Measurements from ENCODE around the gene MRPL28. TPM values are rescaled to one million over a fixed set of nuclear protein-coding genes. Genes with fewer than 3 reads are reported as not detected.
A peak's percentile ranks its signal among the peaks of the same experiment; 100 is the strongest.
"Not testable (repeated sequence)": the region's sequence is repeated elsewhere in the genome, so short reads cannot be mapped to it uniquely, and the experiment has no call there.

The MRPL28 gene
- total RNA-seq, 4 donors from 2014 or later = 40.9 to 66.7 (median 52.7) TPM

DNA sequence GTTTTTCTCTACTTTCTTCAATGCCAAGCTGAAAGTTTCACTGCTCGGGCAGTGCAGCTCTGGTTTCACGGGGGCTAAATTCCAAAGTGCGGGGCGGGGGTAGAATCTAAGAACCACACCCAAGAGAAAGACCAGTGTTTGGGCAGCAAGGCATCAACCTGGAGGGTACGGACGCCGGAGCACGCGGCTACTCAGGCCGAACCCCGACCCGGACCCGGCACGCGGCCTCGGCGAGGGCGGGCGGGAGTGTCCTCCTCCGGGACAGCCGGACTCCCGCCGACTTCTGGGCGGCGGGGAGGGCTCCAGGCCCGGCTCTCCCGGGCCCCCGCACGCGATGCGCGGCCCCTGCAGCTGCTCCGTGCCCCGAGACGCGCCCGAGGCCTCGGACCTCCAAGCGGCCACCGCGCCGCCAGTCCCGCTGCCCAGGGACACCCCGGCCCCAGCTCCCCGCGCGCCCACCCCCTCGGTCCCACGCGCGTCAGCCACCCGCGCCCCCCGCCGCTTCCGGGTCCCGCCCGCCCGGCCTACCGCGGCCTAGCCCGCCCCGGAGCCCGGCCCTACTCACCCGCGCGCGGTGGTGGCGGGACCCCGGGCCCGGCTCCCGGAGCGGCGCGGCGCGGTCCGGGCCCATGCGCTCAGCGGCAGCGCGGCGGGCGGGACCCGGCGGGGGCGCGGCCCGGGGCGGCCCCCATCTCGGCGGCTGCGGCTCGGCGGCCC lies 18.4 kb downstream of the MRPL28 start:
- Histone ChIP-seq H3K4me1 (peaks cover 33% of the 10 kb centered on the region), H3K36me3 (peaks cover 5% of the 10 kb centered on the region), H3K4me3 (peak overlapping the region; percentile 90), H3K9me3 (no peaks in the 10 kb centered on the region), H3K27ac (peak overlapping the region; percentile 64), H3K27me3 (no peaks in the 10 kb centered on the region)
- TF ChIP-seq, protein P1, sequence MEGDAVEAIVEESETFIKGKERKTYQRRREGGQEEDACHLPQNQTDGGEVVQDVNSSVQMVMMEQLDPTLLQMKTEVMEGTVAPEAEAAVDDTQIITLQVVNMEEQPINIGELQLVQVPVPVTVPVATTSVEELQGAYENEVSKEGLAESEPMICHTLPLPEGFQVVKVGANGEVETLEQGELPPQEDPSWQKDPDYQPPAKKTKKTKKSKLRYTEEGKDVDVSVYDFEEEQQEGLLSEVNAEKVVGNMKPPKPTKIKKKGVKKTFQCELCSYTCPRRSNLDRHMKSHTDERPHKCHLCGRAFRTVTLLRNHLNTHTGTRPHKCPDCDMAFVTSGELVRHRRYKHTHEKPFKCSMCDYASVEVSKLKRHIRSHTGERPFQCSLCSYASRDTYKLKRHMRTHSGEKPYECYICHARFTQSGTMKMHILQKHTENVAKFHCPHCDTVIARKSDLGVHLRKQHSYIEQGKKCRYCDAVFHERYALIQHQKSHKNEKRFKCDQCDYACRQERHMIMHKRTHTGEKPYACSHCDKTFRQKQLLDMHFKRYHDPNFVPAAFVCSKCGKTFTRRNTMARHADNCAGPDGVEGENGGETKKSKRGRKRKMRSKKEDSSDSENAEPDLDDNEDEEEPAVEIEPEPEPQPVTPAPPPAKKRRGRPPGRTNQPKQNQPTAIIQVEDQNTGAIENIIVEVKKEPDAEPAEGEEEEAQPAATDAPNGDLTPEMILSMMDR (IDR thresholded peaks at IDR 0.05) = no peak
- TF ChIP-seq EP300 (IDR thresholded peaks at IDR 0.05) (no peak), POLR2AphosphoS5 (IDR thresholded peaks at IDR 0.05) (no peak), POLR2A (IDR thresholded peaks at IDR 0.05) (no peak)
- DNase-seq (ENCODE audit: low spot score in 2 of 2) = peak in 1 of 2 donors; percentile 73
- 2% methylated on average over 13 of the region's 95 CpGs for WGBS

DNA sequence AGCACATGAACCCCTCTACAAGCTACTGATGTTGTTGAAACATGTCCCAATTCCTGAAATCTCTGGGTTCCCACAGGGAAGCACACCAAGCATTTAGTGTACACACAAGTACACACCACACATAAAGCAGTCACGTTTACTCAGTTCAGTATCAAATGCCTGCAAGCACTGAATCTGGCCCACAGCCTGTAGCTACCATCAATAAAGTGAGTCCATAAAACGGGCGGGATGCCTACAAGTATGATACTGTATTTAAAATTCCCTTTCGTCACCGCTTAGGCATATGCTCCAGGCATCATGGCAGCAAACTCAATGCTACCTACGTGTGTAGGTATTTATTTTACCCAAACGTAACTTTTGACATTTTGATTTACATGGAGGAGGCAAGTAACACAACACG lies 20.1 kb downstream of the MRPL28 start:
- Histone ChIP-seq H3K9me3 (no peaks in the 10 kb centered on the region), H3K4me1 (peaks cover 33% of the 10 kb centered on the region), H3K27ac (no peak overlapping the region), H3K36me3 (peaks cover 13% of the 10 kb centered on the region), H3K4me3 (no peak overlapping the region), H3K27me3 (no peaks in the 10 kb centered on the region)
- TF ChIP-seq, protein P1 (IDR thresholded peaks at IDR 0.05) = no peak
- no peak for TF ChIP-seq POLR2A (IDR thresholded peaks at IDR 0.05)
- TF ChIP-seq POLR2AphosphoS5 (IDR thresholded peaks at IDR 0.05) = no peak
- TF ChIP-seq EP300 (IDR thresholded peaks at IDR 0.05) = no peak
- DNase-seq (ENCODE audit: low spot score in 2 of 2) = no peak
- WGBS = 74% methylated on average over 8 of the region's 8 CpGs

DNA sequence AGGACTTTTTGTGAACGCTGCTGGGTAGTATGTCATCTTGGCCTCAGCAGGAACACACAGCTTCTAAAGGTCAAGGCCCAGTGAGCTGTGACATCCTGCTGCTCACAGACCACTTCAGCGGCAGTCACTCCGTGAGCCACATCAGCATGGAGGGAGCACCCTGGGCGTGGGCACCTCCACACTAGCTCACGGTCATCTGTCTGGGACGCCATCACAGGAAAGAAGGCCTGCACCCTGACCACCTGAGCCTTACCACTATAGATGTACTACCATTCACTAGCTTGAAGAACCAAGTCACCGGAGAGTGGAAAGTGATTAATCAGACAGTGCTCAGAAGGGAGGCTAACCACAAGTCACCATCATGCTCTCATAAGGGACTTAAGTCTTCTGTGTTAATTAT lies 21.1 kb downstream of the MRPL28 start:
- Histone ChIP-seq H3K27me3 (no peaks in the 10 kb centered on the region), H3K27ac (no peak overlapping the region), H3K36me3 (peaks cover 19% of the 10 kb centered on the region), H3K4me1 (peaks cover 29% of the 10 kb centered on the region), H3K4me3 (no peak overlapping the region), H3K9me3 (no peaks in the 10 kb centered on the region)
- WGBS = 96% methylated on average over 6 of the region's 7 CpGs
- DNase-seq (ENCODE audit: low spot score in 2 of 2) = no peak
- TF ChIP-seq POLR2AphosphoS5 (IDR thresholded peaks at IDR 0.05) (no peak), EP300 (IDR thresholded peaks at IDR 0.05) (no peak), POLR2A (IDR thresholded peaks at IDR 0.05) (no peak)
- TF ChIP-seq, protein P1 (IDR thresholded peaks at IDR 0.05) = no peak

DNA sequence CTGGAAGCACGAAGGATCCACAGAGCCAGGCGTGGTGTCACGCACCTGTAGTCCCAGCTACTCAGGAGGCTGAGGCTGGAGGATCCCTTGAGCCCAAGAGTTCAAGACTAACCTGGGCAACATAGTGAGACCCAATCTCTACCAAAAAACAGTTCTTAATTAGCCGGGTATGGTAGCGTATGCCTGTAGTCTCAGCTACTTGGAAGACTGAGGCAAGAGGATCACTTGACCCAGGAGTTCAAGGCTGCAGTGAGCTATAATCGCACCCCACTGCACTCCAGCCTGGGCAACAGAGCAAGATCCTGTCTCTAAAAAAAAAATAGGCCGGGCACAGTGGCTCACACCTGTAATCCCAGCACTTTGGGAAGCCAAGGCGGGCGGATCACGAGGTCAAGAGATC lies 21.8 kb downstream of the MRPL28 start:
- not testable (repeated sequence) for H3K9me3 ChIP-seq; H3K4me3 ChIP-seq; DNase-seq (ENCODE audit: low spot score in 2 of 2); H3K27ac ChIP-seq; H3K27me3 ChIP-seq
- Histone ChIP-seq H3K4me1 (peaks cover 22% of the 10 kb centered on the region), H3K36me3 (peaks cover 23% of the 10 kb centered on the region)
- 96% methylated on average over 8 of the region's 10 CpGs for WGBS

DNA sequence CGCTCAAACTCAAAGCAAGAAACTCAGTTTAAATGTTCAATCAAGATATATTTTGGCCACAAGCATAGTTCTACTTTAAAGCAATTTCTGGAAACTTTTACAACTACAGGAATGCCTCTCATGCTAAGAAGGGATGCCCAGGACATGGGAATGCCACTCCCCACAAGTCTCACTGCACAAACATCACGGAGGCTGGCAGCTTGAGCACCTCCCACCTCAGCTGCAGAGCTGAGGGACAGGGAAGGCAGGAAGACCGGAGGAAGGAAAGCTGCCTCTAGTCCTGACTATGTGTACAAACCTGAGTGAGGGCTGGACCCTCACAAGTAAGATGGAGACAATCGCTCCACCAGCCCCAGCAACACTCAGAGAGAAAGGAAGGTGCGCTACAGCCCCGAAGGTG lies 23.1 kb downstream of the MRPL28 start:
- Histone ChIP-seq H3K36me3 (peaks cover 31% of the 10 kb centered on the region), H3K9me3 (no peaks in the 10 kb centered on the region), H3K27me3 (no peaks in the 10 kb centered on the region), H3K27ac (no peak overlapping the region), H3K4me3 (no peak overlapping the region), H3K4me1 (peaks cover 19% of the 10 kb centered on the region)
- DNase-seq (ENCODE audit: low spot score in 2 of 2) = no peak
- 88% methylated on average over 6 of the region's 6 CpGs for WGBS
- no peak for TF ChIP-seq POLR2A (IDR thresholded peaks at IDR 0.05)

DNA sequence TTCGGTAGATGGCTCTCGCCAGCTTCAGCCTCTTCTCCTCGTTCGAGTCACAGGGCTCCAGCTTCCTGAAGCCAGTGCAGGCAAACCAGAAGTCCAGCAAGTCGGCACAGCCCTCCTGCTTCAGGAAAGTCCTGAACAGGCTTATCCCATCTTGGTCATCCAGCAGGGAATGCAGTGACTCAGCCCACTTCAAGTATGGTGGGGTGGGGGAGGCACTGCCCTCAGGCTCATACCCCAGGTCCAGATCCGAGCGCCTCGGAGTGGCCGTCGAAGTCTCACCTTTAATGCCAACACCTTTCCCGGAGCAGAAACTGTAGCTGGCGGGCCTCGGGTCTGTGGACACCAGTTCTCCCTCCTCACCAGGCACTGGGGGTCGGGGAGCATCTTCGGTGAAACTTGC lies 23.8 kb downstream of the MRPL28 start:
- TF ChIP-seq, protein P1 (IDR thresholded peaks at IDR 0.05) = no peak
- TF ChIP-seq EP300 (IDR thresholded peaks at IDR 0.05) (no peak), POLR2A (IDR thresholded peaks at IDR 0.05) (no peak), POLR2AphosphoS5 (IDR thresholded peaks at IDR 0.05) (no peak)
- Histone ChIP-seq H3K4me1 (peaks cover 16% of the 10 kb centered on the region), H3K9me3 (no peaks in the 10 kb centered on the region), H3K27me3 (no peaks in the 10 kb centered on the region), H3K27ac (no peak overlapping the region), H3K4me3 (no peak overlapping the region), H3K36me3 (peaks cover 31% of the 10 kb centered on the region)
- peak in 1 of 2 donors; percentile 60 for DNase-seq (ENCODE audit: low spot score in 2 of 2)
- WGBS = 83% methylated on average over 9 of the region's 15 CpGs
